ENCODE data around the gene PPP1R26.

The PPP1R26 gene

DNA sequence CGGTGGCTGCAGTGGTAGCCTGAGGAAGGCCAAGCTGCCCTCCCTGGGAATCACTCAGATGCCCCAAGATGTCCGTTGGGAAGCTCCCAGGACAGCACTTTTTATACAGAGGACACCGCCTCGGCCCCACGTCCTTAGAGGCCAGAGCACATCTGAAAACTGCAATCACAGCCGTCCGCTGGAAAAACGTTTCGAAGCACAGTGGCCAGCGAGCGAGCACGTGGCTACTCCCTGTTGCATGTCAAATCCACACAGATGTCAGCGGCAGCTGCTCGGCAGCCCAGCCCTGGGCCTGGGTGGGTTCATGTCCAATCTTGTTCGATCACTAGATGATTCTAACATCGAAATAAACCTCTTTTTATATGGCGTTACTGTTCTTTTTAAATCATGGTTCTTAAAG, 8.9 kb downstream of the PPP1R26 start:
- no peak for DNase-seq

DNA sequence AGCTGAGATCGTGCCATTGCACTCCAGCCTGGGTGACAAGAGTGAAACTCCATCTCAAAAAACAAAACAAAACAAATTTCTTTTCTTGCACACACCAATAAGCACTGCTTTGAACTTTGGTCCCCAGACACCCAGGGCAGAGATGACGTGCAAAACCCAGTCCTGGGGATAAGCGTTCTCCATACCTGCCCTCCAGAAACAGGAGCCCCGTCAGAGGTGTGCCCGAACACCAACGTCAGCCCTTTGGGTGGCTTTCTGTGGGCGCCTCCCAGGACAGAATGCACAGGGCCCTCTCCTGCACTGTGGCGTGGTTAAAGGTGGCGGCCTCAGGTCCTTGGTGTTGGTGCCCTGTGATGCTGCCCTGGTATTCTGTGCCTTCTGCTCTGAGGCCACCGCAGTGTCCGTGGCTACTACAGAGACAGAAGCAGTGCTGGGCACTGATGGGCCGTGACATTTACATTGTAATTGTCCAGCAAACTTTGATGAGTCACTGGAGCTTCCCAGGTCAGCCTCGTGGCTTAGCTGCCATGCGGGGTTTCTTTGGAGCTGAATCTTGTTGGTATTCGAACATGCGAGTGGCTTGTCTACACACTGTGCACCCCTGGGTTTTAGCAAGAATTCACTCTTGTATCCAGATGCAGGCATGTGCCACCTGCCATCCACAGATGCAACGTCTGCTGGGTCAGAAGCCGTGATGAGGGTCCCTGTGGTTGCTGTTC, 9.8 kb downstream of the PPP1R26 start:
- DNase-seq = no peak

DNA sequence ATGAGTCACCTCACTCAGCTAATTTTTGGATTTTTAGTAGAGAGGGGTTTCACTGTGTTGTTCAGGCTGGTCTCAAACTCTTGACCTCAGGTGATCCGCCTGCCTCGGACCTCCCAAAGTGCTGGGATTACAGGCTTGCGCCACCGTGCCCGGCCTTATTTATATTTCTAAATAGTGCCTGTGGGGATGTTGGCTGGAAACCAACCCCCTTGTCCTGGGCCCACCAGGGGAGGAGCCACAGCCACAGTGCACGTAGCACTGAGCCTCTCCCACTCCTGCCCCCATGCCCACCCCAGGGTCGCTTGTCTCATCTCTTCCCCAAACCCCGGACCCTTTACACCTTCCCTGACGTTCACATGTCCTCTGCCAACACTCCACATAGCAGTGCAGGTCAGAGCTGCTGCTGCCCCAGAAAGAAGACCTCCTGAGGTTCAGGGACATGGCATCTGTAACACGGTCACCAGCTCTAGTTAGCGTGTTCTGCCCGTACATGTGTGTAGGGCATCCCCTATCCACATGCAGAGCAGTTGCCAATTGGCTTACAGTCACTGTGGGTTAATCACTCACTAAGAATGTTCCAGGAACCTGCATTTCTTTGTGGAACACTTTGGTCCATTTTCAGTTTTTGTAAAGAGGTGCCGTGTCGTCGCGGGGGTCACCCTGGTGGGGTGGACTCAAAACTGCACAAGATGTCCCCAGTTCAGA, 10.7 kb downstream of the PPP1R26 start:
- DNase-seq = no peak

DNA sequence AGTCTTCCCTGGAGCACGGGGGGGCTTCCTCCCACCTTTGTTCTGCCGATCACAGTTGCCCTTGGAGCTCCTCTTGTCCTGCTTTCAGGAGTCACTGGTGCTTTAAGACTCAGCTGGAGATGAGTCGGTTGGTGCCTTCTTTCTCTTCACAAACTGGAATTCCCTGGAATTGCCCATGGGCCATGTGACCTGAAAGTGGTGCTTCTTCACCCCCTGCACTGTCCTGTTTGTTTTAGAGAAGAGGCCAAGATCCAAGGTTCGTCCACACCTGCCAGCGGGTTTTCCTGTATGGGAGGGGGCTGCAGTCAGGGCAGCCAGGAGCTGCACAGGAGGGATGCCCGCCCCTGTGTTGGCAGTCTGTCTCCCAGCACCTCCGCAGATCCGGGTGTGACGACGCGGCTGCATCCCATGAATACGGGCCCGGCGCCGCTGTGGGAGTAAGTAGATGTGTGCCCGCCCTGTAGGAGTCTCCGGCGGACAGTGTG, 11.4 kb downstream of the PPP1R26 start:
- no peak for DNase-seq

DNA sequence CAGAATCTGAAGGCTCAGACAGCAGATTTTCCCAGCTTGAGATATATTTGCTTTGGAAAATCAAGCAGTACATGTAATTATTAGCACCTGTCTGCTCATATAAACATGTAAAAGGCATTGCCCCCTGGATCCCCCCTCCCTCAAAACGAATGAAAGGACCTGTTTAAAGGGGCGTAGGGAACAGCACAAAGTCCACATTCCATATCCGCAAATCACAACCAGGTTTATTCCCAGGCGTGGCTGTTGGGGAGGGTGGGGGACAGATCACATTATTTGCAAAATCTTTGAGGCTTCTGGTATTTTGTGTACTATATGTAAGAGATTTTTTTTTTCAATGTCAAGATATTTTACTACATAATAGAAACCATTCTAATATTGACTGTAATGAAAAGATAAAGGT, 12.2 kb downstream of the PPP1R26 start:
- DNase-seq = no peak

DNA sequence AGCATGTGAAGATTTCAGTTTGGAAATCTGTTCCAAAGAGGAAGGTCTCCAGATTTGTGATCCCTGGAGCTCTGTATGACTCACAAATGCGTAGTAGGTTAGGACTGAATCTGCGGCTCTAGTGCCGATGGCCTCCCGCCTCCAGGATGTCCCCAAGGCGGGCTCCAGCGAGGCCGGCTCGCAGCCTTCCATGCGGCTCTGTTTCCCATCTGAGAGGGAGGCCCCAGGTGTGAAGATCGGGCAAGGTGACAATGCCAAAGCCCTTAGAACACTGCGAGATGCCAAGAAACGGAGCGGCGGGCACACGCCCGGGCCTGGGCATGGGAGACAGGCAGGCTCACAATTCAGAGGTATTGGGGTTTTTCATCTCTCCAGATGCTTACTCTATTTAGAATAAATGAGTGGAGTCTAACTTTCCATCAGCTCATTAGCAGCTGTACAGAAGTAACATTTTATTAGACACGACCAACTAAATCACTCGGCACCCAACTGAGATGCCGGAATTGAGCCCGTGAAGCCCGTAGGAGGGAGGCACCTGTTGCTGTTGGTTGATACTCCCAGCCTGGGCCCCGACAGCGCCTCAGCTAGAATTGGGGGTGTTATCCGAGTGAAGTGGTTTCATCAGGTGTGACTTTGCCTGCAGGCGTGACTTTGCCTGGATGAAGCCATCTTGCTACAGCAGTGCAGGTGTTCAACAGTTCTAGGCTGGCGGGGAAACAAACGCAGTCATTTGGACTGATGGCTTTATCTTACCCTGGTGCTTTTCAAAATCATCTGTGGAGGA, 13.5 kb downstream of the PPP1R26 start:
- no peak for DNase-seq

DNA sequence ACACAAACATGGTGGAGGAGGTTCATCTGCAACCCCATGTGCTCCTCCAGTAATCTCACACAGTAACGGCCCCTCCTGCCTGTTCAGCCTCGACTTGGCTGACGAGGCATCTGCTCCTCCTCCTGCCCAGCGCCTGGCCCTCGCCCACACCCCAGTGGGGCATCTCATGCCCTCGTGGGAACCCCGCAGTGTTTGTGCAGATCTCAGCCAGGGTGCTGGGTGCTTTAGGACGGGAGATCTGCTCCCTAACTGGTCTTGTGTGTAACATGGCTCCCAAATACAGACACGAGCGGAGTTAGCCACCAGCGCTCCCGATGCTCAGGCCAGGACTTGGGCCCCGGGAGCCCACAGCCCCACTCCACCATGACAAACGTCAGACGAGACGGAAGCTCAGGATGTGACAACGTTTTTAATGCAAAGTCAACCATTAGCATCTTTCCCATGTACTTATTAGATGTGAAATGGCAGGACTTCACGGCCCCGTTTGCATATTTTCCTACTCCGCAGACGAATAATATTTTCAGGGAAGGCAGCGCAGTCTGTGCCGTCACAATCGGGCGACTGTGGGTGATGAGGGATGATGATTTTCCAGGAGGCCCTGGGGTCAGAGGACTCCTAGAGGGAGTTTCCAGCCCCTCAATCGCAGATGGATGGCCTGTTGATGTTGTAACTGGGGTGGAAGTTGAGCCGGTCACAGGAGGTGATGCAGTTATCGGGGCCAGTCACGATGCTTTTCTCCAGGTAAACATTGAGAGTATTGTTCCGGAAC, 15.4 kb downstream of the PPP1R26 start:
- DNase-seq = no peak

DNA sequence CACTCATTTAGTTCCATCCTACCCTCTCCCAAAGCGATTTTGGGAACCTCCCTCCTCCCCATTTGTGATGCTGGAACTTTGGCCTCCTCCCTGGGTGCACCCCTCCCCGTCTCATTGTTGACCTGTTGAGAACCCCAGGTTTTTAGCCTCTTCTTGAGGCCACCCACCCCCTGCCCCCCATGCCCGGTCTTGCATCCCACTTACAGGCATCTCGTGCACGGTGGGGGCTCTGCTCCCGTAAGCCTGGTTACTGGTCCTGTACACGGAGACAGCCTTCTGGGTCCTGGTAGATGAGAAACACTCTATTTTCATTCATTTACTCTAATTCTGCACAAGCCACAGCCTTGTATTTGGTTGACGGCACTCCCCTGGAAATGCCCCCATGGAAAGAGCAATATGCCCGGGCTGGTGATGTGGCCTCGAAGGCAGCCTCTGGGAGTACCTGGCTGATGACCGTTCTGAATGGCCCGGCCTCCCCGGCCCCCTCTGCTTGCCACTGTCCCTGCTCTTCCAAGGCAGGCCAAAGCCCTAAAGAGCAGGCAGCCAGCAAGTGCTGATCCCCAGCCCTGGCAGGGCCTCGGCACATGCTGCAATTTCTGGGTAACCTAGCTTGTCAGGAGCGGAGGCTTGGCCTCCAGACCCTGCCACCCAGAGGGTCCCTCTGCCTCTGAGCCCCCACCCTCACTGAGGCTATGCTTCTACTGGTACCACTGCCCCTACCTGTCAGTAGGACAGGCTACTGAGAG, 19.0 kb downstream of the PPP1R26 start:
- no peak for DNase-seq

DNA sequence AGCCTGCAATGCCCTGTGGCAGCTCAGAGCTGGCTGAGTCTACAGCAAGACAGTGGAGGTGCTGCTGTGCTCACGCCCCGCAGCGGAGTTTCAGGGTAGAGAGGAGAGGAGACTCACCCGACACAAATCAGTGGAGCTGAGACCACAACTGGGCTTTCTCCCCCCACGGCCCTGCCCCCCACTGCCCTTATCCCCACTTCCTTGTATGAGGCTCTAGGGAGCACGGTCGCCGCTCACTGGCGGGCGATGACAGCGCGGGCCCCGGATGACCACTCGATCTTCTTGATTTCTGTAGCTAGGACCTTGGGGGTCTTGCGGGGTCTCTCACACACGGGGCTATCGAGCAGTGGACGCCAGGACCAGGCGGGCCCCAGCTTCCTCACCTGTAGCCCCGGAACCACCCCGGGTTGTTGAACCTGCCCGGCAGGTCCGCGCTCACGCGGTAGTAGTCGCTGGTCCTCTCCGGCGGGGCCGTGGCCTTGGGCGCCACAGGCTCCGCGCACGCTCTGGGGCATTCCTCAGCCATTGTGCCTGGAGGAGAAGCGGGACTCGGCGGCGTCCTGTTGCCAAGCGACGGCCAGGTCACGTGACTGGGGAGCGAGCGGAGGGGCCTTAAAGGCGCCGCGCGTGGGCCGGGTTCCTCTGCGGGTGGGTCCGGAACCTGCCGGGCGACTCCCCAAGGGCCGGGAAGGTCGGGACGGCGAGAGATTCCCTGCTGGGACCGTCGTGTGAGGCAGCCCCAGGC, 19.9 kb downstream of the PPP1R26 start:
- DNase-seq = peak; percentile 97

DNA sequence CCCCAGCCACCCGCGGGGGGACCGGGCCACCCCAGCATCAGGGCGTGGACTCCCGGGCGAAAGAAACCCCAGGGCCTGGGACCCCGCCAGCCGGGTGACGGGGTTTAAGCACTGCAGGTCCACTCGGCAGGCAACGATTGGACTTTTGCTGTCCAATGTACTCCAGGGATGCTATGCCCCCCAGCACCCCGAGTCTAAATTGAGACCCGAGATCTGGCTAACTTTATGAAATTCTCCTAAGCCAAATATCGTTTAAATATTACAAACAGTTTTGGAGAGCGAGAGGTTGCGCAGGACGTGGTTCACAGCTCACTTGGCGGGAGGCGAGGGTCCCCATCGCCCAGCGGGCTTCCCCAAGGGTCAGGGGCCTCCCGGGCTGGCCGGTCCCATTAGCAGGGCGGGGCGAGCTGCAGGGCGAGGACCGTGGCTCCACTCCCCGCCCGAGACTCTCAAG, 20.5 kb downstream of the PPP1R26 start:
- DNase-seq = no peak

DNA sequence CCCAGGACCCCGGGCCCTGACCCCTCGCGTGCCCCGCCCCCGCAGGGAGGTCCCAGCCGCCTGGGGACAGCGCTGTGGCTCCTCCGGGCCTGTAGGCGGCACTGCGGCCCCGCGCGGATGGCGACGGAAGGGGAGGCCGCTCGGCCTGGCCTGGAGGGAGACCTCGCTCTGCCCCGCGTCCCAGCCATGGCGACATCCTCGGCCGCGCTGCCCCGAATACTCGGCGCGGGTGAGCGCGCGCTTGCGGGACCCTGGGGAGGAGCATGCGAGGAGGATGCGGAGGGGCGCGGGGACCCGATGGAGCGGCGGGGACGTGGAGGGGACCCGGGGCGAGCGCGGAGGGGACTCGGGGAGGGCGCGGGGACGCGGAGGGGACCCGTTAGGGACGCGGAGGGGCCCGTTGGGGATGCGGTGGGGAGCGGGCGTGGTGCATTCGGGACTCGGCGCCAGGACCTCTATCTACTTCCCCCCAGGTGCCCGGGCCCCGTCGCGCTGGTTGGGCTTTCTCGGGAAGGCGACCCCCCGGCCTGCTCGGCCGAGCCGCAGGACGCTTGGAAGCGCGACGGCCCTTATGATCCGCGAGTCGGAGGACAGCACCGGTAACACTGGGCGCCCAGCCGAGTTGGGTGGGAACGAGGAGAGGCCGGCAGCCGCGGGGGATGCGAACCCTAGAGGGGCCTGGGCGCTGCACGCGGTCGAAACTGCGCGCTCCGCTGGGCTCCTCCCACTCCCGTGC, 21.1 kb downstream of the PPP1R26 start, which contains the start of gene MRPS2:
Gene MRPS2 (plus strand): TSS at position 158 of the 736 bp plus-strand sequence. CDS start 29 bp downstream, at position 187.
- DNase-seq = peak; percentile 95

DNA sequence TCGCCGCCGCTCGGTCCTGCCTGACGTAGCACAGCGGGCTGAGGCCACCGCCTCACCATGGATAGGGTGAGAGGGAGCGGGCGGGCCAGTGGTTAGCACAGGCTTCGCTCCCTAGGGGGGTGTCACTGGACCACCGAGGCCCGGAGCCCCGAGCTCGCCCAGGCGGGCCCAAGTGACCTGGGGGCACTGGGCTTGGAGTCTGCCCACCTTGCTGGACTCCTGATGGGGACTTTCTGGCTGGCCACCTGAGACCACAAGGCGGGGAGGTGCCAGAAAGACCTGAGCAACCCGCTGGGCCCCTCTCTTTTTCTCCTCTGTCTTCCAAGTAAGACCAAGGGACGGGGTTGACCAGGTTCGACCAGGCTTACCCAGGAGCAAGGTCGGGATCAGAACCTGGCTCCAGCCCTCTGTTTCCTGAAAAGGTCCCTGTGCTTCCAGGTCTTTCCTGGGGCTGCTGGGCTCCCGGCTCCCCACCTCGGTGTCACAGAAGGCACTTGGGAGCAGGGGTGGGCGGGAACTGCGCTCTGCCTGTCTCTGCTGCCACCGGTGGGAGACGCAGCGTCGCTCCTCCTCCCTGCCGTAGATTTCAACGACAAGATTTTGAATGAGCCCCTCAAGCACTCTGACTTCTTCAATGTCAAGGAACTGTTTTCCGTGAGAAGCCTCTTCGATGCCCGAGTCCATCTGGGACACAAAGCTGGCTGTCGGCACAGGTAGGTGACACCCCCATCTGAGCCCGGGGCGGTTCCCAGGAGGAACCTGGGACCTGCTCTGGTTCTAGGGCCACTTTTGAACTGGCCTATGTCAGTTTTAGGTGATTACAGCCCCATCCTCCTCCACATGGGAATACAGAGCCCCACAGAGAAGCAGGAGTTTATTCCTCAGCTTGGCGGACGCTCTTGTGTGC, 21.9 kb downstream of the PPP1R26 start:
- DNase-seq = no peak

DNA sequence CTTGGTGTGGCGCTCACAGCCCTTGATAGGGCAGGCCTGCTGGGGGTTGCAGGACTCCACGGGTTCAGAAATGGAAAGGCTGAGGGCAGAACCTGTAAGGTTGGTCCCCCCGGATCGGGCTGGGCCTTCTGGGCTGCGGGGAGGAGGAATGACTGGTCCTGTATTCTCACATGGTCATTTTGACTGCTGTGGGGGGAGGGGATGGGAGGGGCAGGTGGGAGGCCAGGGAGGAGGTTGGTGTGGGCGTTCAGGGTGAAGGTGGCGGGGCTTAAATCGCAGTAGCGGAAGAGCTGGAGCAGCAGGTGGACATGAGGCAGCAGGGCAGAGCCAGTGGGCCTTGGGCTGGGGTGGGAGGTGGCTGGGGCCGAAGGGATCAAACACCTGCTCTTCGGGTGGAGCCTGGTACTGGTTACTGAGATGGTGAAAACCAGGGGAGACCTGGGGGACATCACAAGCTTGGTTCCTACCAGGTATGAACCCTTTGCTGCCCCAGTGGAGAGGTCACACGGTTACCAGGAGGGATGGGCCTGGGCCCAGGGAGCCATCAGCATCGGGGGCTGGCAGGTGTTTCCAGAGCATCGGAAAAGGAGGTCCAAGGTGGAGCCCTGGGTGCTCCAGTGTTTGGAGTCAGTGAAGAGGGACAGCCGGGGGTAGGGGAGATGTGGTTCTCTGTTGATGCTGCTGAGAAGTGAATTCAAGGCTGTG, 22.7 kb downstream of the PPP1R26 start:
- DNase-seq = no peak

DNA sequence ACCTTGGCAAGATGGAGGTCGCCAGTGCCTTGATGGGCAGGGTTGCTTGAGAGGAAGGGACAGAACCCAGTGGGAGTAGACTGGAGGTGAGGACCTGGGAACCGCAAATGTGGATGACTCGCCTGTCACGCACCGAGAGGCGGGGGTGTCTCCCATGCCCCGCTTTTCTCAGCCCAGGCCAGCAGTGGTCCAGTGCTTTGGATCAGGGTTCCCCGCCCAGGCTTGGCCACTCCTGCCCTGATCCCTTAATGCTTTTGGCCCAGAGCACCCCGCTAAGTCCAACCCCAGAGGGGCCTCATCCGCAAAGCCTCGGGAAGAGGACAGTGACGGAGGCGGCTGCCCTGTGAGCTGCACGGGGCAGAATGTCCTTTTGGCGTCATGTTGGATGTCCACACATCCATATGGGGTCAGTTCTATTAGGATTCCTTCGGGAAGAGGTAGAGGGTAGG, 23.3 kb downstream of the PPP1R26 start:
- DNase-seq = no peak

DNA sequence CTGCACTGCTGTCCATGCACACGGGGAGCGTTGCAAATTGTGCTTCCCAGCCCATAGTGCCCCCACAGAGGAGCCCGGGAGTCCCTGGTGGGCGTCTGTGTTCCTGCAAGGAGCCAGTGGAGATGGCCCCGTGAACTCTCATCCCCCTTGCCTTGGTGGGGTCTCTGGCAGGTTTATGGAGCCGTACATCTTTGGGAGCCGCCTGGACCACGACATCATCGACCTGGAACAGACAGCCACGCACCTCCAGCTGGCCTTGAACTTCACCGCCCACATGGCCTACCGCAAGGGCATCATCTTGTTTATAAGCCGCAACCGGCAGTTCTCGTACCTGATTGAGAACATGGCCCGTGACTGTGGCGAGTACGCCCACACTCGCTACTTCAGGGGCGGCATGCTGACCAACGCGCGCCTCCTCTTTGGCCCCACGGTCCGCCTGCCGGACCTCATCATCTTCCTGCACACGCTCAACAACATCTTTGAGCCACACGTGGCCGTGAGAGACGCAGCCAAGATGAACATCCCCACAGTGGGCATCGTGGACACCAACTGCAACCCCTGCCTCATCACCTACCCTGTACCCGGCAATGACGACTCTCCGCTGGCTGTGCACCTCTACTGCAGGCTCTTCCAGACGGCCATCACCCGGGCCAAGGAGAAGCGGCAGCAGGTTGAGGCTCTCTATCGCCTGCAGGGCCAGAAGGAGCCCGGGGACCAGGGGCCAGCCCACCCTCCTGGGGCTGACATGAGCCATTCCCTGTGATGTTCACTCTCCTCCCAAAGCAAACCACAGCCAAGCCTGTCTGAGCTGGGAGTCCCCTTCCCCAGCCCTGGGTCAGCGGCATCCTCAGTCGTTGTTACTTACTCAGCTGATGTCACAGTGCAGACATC, 24.0 kb downstream of the PPP1R26 start:
- DNase-seq = no peak

DNA sequence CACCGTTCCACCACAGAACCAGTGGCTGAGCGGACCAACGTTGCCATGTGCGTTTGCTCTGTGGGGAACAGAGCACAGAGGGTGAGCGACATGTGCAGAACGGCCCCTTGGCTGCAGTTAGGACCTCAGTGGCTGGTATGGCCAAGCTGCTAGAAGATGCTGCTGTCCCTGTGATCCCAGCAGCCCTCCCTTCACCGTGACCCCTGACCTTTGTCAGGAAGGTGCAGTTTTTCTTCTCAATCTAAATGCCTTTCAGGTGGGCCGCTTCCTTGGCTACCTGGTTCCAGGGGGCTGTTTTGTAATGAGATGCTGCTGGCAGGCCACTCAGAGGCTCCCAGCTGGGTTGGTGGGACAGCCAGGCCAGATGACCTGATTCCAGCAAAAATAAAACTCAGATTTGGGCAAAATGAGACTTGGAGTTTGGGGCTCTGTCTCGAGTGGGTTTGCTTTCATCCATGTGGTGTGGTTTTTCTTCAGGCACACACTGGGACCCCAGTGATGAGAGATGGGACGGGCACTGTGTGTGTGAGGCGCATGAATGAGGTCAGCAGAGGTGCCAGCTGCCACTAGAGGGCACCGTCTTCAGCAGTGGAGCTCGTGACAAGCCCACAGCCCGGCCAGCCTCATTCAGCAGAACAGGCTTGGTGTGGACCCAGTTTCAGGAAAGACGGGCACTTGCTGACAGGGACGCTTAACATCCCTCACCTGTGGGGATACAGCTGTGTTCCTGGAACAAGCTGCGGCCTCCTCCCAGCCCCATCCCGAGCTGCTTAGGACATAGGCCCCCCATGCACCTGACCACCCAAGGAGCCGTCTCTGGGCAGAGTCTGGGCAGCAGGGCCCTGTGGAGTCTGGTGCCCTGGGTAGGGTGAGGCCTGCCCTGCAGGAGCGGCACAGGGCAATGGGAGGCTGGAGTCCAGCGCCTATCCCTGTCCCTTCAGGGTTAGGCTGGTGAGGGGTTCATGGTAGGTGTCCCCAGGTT, 25.0 kb downstream of the PPP1R26 start:
- peak; percentile 65 for DNase-seq

All from eye (tissue), 1 donor.